C4-2B (cell line): ENCODE results near the gene EPB41.

Source experiments
- CTCF ChIP-seq: fragments of 450-650 bp; conservative IDR thresholded peaks from 2 replicates; pipeline ENCODE4 v1.5.1; 2017; ENCODE audit warnings: mild to moderate bottlenecking
- ZFX ChIP-seq: fragments of 450-650 bp; IDR thresholded peaks from 2 replicates; pipeline ENCODE4 v1.6.1; 2017

- TF ChIP-seq CTCF: no peak
- no peak for TF ChIP-seq ZFX
Observed at GRCh38 chr1:29022620-29023019, 108.3 kb downstream of the EPB41 start.
